ENCODE data around the gene CRABP2. TPM values are rescaled to one million over a fixed set of nuclear protein-coding genes. Genes with fewer than 3 reads are reported as not detected.

CRABP2 gene
- total and polyA plus RNA-seq, 2 of the 13 experiments (the other 11 are each of a cell fraction or from before 2014, with no cell fraction given) = 0.40 to 0.60 TPM

- TF ChIP-seq RNF219 (CRISPR knock-in tag; IDR thresholded peaks at IDR 0.05) (no peak), ZNF292 (CRISPR knock-in tag; IDR thresholded peaks at IDR 0.05; ENCODE audit: borderline replicate concordance, low read depth) (peak; percentile 36; the same call in 1 of the 2 replicates), PHF21A (CRISPR knock-in tag; IDR thresholded peaks at IDR 0.05) (no peak), EEA1 (CRISPR knock-in tag; IDR thresholded peaks at IDR 0.05; ENCODE audit: borderline replicate concordance) (no peak), ZMYM4 (CRISPR knock-in tag; IDR thresholded peaks at IDR 0.05) (peak; percentile 56), ZNF720 (CRISPR knock-in tag; IDR thresholded peaks at IDR 0.05) (no peak), HDAC6 (IDR thresholded peaks at IDR 0.05; ENCODE audit: low read depth, low read length) (no peak), MLX (CRISPR knock-in tag; IDR thresholded peaks at IDR 0.05) (no peak), ZNF513 (CRISPR knock-in tag; conservative IDR thresholded peaks at IDR 0.05) (no peak), SETDB1 (CRISPR knock-in tag; IDR thresholded peaks at IDR 0.05; ENCODE audit: borderline replicate concordance) (no peak), CENPX (CRISPR knock-in tag; IDR thresholded peaks at IDR 0.05) (no peak), PAX8 (CRISPR knock-in tag; IDR thresholded peaks at IDR 0.05; ENCODE audit: borderline replicate concordance) (no peak), ZNF674 (CRISPR knock-in tag; IDR thresholded peaks at IDR 0.05; ENCODE audit: low read depth) (no peak), CEBPB (IDR thresholded peaks at IDR 0.05; ENCODE audit: borderline replicate concordance, low read depth, low read length) (no peak), KIAA2018 (CRISPR knock-in tag; IDR thresholded peaks at IDR 0.05; ENCODE audit: borderline replicate concordance) (no peak), ZNF747 (CRISPR knock-in tag; IDR thresholded peaks at IDR 0.05; ENCODE audit: borderline replicate concordance) (no peak; the same call in 1 of the 2 replicates)
Observed at GRCh38 chr1:156728599-156729462, 23.4 kb upstream of the CRABP2 start, which contains the start of gene ISG20L2 (continued).
